ENCODE results near the gene TMEM9. TPM values are rescaled to one million over a fixed set of nuclear protein-coding genes. Genes with fewer than 3 reads are reported as not detected.

The TMEM9 gene
- total and polyA plus RNA-seq, 9 of the 15 experiments (the other 6 are each of a cell fraction or from before 2014, with no cell fraction given): 30.4 to 107 (median 67.6) TPM

GRCh38 chr1:201169203-201169602 lies 14.9 kb upstream of the TMEM9 start:
- H3K4me1 ChIP-seq (replicated peaks in 1 of 2; ENCODE audit: control insufficient read depth in 2 of 2, insufficient read depth in 2 of 2, low read length in 2 of 2): peaks cover 15 to 32% of the 10 kb centered on the region in 2 experiments; a peak in 4 of 5 replicates
- TF ChIP-seq WHSC1 (IDR thresholded peaks at IDR 0.05; ENCODE audit: low read length) (no peak), KLF16 (IDR thresholded peaks at IDR 0.05) (no peak), MXI1 (IDR thresholded peaks at IDR 0.05; ENCODE audit: low read depth, low read length) (no peak), ZNF668 (CRISPR knock-in tag; IDR thresholded peaks at IDR 0.05) (no peak), TCFL5 (CRISPR knock-in tag; conservative IDR thresholded peaks at IDR 0.05) (no peak), MAZ (CRISPR knock-in tag; conservative IDR thresholded peaks at IDR 0.05 in 1 of 2, IDR thresholded peaks at IDR 0.05 in 1 of 2) (no peak), RREB1 (CRISPR knock-in tag; IDR thresholded peaks at IDR 0.05) (no peak), JUND (IDR thresholded peaks at IDR 0.05; ENCODE audit: borderline replicate concordance, low read depth, low read length) (no peak), JUND (tag; IDR thresholded peaks at IDR 0.05; ENCODE audit: borderline replicate concordance, low read depth, low read length) (no peak), CSDE1 (IDR thresholded peaks at IDR 0.05) (no peak), MEF2A (IDR thresholded peaks at IDR 0.05; ENCODE audit: control insufficient read depth, low read depth, low read length) (no peak), FOXK1 (CRISPR knock-in tag; IDR thresholded peaks at IDR 0.05; ENCODE audit: borderline replicate concordance) (no peak), ZBTB34 (CRISPR knock-in tag; IDR thresholded peaks at IDR 0.05) (no peak), MECOM (CRISPR knock-in tag; IDR thresholded peaks at IDR 0.05) (peak; percentile 9; the same call in 1 of the 2 replicates), EZH2 (IDR thresholded peaks at IDR 0.05; ENCODE audit: borderline replicate concordance, low read depth, low read length) (no peak), PHB (CRISPR knock-in tag; IDR thresholded peaks at IDR 0.05) (no peak), L3MBTL2 (IDR thresholded peaks at IDR 0.05) (0 out of 2 replicates have a peak, but pooled peaks have one; percentile 27)

More at GRCh38 chr1:201169203-201169602, 14.9 kb upstream of the TMEM9 start:
- H3K36me3 ChIP-seq (ENCODE audit: control insufficient read depth, insufficient read depth, low read length): no peaks in the 10 kb centered on the region
- no peak overlapping the region for H3K4me3 ChIP-seq
- WGBS (ENCODE audit: insufficient coverage, low coverage, missing lambda C conversion rate): 87% methylated on average over 3 of the region's 3 CpGs
- no peak for ATAC-seq
- peaks cover 3% of the 10 kb centered on the region; the same call in 1 of the 2 replicates for H3K9me3 ChIP-seq (replicated peaks; ENCODE audit: control insufficient read depth, insufficient read depth, low read depth, low read length)
- no peaks in the 10 kb centered on the region for H3K27me3 ChIP-seq (ENCODE audit: control insufficient read depth in 2 of 2, insufficient read depth in 2 of 2, low read length in 2 of 2)
- H3K27ac ChIP-seq (ENCODE audit: extremely low read depth, low read depth, low read length): no peak overlapping the region
- no peak for FAIRE-seq
- no peak overlapping the region for H3K9ac ChIP-seq (ENCODE audit: insufficient read depth in 1 of 2, low read depth in 2 of 2, low read length in 2 of 2)
- no peaks in the 10 kb centered on the region for H3K79me2 ChIP-seq (ENCODE audit: control insufficient read depth, insufficient read depth, low read length)
- no peaks in the 10 kb centered on the region for H3K9me1 ChIP-seq (ENCODE audit: control insufficient read depth, insufficient read depth, low read length)
- in situ Hi-C loops (cut with MboI) (no loop called here), intact Hi-C loops (cut with micrococcal nuclease) (no loop called here)
- no peak for DNase-seq (ENCODE audit: extremely low read depth in 1 of 4, low spot score in 3 of 4)
- no peak overlapping the region for H2AFZ ChIP-seq (ENCODE audit: low read depth, low read length)
- CTCF ChIA-PET (ENCODE audit: low intra/inter-chr PET ratio): interaction anchor here (0.6 kb wide), 1 partner anchor 20 kb away, joined by 3 read pairs; no protein-coding TSS in a partner anchor
- H3K4me2 ChIP-seq (ENCODE audit: insufficient read depth, low read length): no peak overlapping the region; the same call in 1 of the 2 replicates
- POLR2A ChIA-PET: interaction anchor here (0.6 to 6.7 kb wide), 3 partner anchors 12 to 125 kb away, joined by 3 to 121 read pairs (median 5); partner anchors contain the start of gene TMEM9
- H4K20me1 ChIP-seq (replicated peaks; ENCODE audit: control insufficient read depth, insufficient read depth, low read length): no peaks in the 10 kb centered on the region
- BruUV-seq (replicated peaks): no TSS peak

Data from K562 (cell line).